MG63 (cell line): Measurements from ENCODE around the gene SNX12. TPM values are rescaled to one million over a fixed set of nuclear protein-coding genes. Genes with fewer than 3 reads are reported as not detected.
"Not testable (repeated sequence)": the region's sequence is repeated elsewhere in the genome, so short reads cannot be mapped to it uniquely, and the experiment has no call there.

Experiments used
- DNase-seq: peaks from one replicate; pipeline ENCODE4 v3.0.0-alpha.2; 2020
- H3K27me3 ChIP-seq: fragments of 250-450 bp; sonication (Bioruptor Pico); 2 replicates; pipeline ENCODE4 v1.5.1; 2020; ENCODE audit warnings: mild to moderate bottlenecking, moderate library complexity
- H3K36me3 ChIP-seq: fragments of 250-450 bp; sonication (Bioruptor Pico); 2 replicates; pipeline ENCODE4 v1.5.1; 2020; ENCODE audit warnings: mild to moderate bottlenecking, moderate library complexity
- H3K4me3 ChIP-seq: fragments of 250-450 bp; sonication (Bioruptor Pico); 2 replicates; pipeline ENCODE4 v1.5.1; 2020; ENCODE audit warnings: mild to moderate bottlenecking, moderate library complexity
- H3K9me3 ChIP-seq: fragments of 250-450 bp; sonication (Bioruptor Pico); 2 replicates; pipeline ENCODE4 v1.5.1; 2020; ENCODE audit warnings: mild to moderate bottlenecking, moderate library complexity
- total RNA-seq: library from RNA; depleted of rRNA; stranded (reverse); fragments of >200 nt; shearing (Covaris generic); gene quantifications from 2 replicates; pipeline ENCODE4 v1.2.3, GENCODE V29; 2014; ENCODE audit warnings: low replicate concordance; rRNA removed

Gene SNX12
- total RNA-seq, 1 experiment from 2014 or later, result 101 TPM

DNA sequence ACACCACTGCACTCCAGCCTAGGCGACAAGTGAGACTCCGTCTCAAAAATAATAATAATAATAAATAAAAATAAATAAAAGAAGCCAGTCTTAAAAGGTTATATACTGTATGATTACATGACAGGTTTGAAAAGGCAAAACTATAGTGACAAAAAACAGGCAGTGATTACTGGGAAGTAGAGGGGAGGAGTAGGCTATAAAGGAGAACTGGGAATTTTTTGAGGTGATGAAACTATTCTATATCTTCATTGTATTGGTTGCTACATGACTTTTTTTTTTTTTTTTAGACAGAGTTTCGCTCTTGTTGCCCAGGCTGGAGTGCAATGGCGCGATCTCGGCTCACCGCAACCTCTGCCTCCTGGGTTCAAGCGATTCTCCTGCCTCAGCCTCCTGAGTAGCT is 20.2 kb downstream of the SNX12 start:
- not testable (repeated sequence) for DNase-seq, H3K36me3 ChIP-seq, H3K4me3 ChIP-seq, H3K27me3 ChIP-seq, H3K9me3 ChIP-seq

GRCh38 chrX:71017396-71017939 is 50.7 kb downstream of the SNX12 start:
- no peak for DNase-seq
- Histone ChIP-seq H3K27me3 (no peaks in the 10 kb centered on the region), H3K9me3 (no peaks in the 10 kb centered on the region), H3K36me3 (no peaks in the 10 kb centered on the region), H3K4me3 (no peak overlapping the region)

Other genes starting within 250 kb of the SNX12 start
- gene TEX11, start 159.6 kb downstream of the SNX12 start, total RNA-seq, result not detected in 2 replicates
- not detected in 2 replicates for gene SLC7A3, start 137.2 kb downstream of the SNX12 start, total RNA-seq
- 3.8 and 4.9 TPM in 2 replicates for gene FOXO4, start 27.5 kb upstream of the SNX12 start, total RNA-seq
- not detected in 2 replicates for gene CXorf65, start 38.4 kb upstream of the SNX12 start, total RNA-seq
- gene IL2RG, start 43.2 kb upstream of the SNX12 start, total RNA-seq, result not detected in 2 replicates
- 9.3 and 11.1 TPM in 2 replicates for gene MED12, start 50.3 kb upstream of the SNX12 start, total RNA-seq
- 0.07 and 0.10 TPM in 2 replicates for gene NLGN3, start 76.5 kb upstream of the SNX12 start, total RNA-seq
- gene GJB1, start 154.9 kb upstream of the SNX12 start, total RNA-seq, result not detected in 2 replicates
- gene ZMYM3, start 185.8 kb upstream of the SNX12 start, total RNA-seq, result 2.7 and 10.0 TPM in 2 replicates
- 471 and 489 TPM in 2 replicates for gene NONO, start 215.3 kb upstream of the SNX12 start, total RNA-seq
- 0.86 and 0.92 TPM in 2 replicates for gene ITGB1BP2, start 233.4 kb upstream of the SNX12 start, total RNA-seq